D341Med (cell line): ENCODE data around the gene ACTL7A.
A peak's percentile ranks its signal among the peaks of the same experiment; 100 is the strongest.
"Not testable (repeated sequence)": the region's sequence is repeated elsewhere in the genome, so short reads cannot be mapped to it uniquely, and the experiment has no call there.

Source experiments
- DNase-seq: peaks from one replicate; pipeline ENCODE4 v3.0.0; 2012; ENCODE audit warnings: low spot score

ACTL7A gene, protein sequence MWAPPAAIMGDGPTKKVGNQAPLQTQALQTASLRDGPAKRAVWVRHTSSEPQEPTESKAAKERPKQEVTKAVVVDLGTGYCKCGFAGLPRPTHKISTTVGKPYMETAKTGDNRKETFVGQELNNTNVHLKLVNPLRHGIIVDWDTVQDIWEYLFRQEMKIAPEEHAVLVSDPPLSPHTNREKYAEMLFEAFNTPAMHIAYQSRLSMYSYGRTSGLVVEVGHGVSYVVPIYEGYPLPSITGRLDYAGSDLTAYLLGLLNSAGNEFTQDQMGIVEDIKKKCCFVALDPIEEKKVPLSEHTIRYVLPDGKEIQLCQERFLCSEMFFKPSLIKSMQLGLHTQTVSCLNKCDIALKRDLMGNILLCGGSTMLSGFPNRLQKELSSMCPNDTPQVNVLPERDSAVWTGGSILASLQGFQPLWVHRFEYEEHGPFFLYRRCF

DNA sequence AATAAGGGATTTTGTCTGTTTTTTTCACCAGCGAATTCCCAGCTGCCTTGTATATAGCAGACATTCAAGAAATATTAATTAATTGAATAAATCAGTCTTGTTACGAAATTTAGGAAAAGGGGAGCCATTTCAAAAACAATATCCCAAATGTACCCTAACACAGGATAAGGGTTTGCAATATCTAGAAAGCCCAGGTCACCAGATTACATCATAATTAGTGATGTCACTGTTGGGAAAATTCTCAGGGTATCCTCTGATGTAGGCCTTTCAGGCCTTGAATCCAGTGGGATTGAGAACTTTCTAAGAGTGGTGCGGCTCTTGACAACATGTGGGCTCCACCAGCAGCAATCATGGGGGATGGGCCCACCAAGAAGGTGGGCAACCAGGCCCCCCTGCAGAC is at the start of gene ACTL7A:
Gene ACTL7A, plus strand, starts transcription at position 270 of the 400 bp plus-strand sequence. Its CDS starts 57 bp downstream, at position 327.
- DNase-seq, result no peak

DNA sequence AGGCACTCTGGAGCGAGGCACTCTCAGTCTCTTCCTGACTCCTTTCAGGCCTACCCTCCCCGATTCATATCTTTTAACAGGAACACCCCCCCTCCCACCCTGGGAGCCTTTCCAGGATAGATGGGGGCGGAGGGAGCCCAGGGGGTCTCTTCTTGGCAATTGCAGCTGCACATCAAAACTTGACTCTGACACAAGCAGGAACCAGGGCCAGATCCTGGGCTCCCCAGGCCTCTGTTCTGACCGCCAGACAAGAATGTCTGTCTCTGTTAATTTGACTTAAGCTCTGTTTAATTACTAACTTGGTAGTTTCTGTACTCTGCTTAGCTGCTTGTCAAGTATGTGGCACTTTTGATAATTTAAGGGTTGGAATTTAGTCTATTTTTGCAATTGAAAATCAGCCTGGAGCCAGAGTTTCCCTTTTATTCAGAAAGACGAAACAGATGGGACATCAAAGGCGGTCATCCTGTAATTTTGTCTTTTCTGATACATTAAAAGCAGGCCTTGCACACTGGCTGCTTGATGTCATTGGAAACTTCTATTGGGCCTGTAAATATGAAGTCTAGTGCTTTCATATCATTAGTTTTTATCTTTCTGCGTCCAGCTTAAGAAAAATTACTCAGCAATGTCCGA is 49.6 kb upstream of the ACTL7A start:
- DNase-seq, result no peak

DNA sequence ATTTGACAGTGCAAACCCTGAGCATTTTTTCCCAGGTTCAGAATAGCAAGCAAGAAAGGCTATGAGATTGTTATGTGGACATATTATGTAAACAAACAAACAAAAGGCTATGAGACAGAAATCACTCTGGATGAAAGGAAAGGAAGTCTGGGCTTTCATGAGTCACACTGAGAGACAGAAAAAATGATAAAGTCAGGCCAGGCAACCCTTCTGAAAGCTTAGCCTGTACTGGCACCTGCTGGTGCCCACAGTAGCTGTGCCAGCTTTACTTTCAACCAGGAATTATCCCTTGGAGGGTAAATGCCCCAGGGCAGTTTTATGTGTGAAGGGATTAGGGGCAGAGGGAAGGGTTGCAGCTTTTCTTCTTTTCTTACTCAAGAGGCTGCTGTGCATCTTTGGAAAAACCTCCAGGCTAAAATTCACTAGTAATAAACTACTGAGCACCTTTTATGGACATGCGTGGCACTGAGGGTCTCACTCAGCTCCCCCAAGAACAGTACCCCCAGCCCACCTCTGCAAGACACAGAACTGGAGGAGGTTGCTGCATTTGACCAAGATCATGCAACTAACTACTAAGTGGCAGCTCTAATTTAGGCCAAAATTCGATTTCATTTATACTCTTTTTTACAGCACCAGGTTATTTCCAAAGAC is 48.0 kb upstream of the ACTL7A start:
- peak; percentile 67 for DNase-seq

DNA sequence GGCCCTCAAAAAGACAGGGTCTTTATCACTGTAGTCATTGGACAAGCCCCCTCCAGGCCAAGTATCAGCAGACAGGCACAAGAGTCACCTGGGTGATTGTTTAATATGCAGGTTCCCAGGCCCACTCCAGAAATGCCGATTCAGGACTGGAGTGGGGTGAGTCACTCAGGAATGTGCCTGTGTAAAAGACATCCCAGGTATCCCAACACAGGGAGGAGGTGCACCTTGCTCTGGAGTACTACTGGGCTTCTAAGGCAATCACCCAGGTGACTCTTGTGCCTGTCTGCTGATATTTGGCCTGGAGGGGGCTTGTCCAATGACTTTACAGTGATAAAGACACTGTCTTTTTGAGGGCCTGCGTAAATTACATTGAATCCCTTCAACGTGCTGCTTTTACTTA is 46.9 kb upstream of the ACTL7A start:
- no peak for DNase-seq

DNA sequence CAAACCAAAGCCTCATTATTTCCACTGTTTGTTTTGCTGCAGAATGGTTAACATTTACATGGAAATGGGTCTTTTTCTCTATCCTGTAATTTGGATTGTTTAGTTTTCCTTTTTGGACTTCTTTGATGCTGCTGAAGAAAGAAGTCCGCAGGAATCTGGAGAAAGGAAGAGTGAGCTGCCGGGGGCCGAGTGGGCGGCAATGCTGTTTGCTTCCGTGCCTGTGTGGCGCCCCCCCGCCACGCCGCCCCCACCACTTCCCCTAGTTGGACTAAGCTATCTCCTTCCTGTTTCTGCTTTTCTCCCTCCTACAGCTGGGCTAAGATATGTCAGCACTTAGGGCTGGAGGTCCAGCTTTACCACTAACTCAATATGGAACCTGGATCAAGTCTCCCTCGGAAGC is 46.0 kb upstream of the ACTL7A start:
- no peak for DNase-seq

DNA sequence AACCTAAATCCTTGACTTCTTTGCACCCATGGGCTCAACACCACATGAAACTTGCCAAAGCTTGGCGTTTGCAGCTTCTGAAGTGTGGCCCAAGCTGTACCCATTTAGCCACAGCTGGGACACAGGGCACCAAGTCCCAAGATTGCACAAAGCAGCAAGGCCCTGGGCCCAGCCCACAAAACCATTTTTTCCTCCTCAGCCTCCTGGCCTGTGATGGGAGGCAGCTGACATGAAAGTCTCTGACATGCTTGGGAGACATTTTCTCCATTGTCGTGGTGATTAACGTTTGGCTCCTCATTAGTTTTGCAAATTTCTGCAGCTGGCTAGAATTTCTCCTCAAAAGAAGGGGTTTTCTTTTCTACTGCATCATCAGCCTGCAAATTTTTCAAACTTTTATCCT is 38.2 kb upstream of the ACTL7A start:
- no peak for DNase-seq

DNA sequence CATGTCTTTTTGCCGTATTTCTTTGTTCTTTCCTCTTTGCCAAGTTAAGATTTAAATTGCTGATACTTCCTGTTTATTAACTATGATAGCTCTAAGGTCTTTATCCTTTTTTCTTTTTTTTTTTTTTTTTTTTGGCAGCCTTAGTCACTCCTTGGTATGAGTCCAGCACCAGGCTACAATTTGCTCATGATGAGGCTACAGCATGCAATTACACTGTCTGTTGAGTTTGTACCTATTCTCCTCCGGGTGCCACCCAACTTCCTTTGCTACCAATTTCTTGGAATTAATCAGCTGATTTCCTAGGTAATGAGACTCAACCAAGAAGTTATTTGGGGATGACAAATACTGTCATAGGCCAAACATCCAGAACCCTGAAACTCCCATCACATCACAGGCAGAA is 31.8 kb upstream of the ACTL7A start:
- no peak for DNase-seq

DNA sequence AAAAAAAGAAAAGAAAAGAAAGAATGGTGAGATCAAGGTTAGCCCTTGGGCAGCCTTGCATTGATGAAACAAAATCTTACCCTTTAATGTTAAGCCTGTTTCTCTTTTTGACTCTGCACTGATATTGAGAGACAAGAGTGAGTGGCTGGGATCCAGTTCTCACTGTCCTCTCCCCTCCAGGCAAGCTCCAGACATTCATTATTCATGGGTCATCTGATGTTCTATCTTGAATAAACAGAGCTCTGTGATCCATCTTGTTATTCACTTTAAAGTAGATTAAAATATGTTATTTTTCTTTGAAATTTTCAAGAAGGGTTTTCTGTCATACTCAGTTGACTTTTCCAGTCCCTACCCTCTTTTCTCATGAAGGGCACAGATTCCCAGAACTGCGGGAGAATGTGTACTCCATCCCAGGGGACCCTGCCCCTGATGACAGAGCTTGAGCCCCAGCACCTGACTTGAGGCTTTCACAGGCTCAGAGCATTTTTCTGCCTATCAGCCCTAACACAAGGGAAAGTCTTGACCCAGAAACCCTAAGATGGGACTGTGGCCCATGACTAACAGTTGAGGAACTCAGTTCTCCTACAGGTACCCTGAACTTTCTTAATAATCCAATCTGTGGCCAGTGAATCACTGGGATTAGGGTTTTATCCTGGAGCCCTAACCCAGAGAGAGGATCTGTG is 30.4 kb upstream of the ACTL7A start:
- DNase-seq, result no peak

DNA sequence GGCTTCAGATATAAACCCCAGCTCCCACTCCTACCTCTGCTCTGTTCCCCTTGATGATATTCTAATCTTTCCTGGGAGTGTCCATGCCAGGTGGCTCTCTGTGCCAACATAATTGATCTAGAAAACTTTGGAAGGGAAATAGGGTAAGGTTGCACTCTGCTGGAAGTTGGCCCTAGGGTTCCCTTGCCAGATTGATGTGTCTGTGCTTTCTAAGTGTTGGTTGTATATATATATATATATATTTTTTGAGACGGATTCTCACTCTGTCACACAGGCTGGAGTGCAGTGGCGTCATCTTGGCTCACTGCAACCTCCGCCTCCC is 29.9 kb upstream of the ACTL7A start:
- DNase-seq, result no peak

DNA sequence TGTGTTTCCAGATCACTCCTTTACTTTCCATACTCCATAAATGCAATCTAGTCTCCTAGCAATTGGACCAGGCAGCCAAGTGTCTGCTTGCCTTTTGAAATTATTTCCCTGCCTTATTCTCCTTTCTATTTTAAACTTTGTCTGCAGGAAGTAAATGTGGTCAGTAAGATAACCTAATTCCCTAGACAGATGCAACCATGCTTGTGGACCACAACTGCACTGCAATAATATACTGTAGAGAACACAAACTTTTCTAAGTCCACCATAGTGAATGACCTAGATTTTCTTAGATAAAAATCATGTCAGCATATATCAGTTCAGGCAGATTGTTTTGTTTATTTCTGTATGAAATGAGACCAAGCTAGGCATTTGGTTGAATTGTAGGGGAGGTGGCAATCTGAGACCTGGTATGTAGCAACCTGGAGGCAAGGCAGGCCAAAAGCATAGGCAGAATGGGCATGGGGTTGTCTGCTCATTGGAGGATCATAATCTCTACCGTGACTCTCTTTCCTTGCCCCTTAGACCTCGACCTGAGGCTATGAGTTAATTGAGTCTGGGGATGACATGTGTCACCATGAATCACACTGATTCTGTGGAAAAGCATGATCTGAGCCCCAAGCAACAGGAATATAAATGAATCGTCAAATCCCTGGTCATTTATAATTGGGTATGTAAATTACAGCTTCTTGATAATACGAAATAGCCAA is 27.0 kb upstream of the ACTL7A start:
- no peak for DNase-seq

DNA sequence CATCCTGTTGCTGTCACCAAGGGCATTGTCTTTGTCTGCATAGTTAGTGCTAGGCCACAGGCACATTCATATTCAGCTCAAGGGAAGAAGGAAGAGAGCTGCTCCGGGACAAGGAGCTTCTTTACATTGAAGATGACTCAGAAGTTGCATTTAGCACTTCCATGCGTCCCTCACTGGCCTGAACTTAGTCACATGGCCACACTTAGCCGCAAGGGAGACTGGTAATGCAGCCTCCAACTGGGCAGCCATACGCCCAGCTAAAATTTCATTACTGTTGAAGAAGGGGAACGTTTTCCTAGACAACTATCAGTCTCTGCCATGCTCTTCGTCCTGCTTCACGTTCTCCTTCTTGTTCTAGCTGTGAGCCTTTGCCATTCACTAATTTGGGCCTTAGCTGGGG is 26.2 kb upstream of the ACTL7A start:
- no peak for DNase-seq

DNA sequence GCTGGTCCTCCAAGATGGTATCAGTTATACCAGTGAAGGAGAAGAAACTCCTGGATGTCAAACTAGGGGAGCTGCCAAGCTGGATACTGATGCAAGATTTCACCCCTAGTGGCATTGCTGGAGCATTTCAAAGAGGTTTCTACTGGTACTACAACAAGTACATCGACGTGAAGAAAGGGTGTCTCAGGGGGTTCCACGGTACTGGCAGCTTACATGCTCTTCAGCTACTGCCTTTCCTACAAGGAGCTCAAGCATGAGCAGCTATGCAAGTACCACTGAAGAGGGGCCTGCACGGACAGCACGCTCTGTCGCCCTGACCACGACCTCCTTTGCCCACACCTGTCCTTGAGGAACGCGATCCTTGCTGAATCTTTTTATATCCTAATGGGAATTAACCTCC is 25.7 kb upstream of the ACTL7A start:
- DNase-seq, result no peak

DNA sequence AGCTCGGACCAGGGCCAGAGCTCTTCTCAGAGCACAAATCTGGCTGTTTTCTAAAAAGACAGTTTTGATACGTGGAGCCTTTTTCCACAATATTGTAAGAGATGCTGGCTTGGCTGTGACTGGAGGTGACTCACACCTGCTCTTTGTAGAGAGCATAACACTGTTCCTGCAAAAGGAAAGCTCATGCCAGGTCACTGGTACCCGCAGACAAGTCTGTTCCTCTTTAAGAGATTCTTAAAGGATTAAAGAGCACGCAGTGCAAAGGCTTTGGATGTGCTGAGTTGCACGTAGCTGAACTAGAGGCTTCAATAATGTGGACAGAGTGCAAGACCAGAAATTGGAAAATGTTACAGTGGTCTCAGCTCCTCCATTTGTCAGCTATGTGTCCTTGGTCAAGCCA is 25.3 kb upstream of the ACTL7A start:
- DNase-seq, result no peak

DNA sequence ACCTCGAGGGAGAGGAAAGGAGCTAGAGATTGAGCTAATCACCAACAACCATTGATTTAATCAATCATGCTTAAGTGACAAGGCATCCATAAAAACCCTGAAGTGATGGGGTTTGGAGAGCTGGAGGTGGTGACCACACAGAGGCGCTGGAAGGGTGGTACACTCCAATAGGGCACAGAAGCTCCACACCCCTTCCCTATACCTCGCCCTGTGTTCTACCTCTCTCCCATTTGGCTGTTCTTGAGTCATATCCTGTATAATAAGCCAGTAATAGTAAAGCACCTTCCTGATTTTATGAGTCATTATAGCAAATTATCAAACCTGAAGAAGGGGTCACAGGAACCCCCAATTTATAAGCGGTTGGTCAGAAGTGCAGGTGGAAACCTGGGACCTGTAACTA is 24.5 kb upstream of the ACTL7A start:
- no peak for DNase-seq

DNA sequence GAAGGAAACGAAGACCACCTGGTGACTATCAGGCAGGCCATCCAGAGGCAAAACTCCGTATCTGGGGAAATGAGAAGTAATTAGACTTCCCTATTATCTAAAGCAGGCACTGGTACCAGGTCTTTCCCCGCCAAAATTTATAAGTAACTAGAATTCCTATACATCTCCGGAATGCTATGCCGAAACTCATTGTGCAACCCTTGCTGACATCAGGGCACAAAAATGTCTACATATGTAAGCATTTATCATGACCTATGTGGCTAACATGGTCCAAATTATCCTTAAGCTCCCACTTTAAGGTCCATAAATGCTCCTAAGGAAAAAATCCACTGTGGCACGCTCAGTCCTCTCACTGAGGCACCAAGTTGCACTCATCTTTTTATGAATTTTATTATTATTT is 24.0 kb upstream of the ACTL7A start:
- DNase-seq, result no peak

DNA sequence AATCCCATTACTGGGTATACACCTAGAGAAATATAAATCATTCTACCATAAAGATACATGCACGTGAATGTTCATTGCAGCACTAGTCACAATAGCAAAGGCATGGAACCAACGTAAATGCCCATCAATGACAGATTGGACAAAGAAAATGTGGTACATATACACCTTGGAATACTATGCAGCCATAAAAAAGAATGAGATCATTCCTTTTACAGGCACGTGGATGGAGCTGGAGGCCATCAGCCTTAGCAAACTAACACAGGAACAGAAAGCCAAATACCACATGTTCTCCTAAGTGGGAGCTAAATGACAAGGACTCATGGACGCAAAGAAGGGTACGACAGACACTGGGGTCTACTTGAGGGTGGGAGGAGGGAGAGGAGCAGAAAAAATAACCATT is 22.5 kb upstream of the ACTL7A start:
- not testable (repeated sequence) for DNase-seq

DNA sequence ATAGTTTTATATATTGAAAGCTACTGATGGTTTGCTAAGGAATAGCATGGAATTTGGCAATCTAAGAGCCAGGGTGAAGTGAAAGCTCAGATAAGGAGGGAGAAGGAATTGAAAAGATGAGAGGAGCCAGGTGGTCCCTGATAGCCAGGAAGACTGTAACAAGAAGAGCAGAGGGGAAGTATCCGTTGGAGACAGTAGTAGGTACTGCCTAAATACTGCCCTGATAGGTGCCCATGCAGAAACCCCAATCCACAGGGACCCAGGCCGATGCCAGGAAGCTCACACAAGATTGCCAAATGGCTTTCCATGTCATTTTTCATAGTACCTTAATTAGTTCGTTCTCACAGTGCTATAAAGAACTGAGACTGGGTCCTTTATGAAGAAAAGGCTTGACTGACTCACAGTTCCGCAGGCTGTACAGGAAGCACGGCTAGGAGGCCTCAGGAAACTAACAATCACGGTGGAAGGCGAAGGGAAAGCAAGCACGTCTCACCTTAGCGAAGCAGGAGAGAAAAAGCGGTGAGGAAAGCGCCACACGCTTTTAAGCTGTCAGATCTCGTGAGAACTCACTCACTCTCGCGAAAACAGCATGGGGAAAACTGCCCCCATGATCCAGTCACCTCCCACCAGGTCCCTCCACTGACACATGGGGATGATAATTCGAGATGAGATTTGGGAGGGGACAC is 19.3 kb upstream of the ACTL7A start:
- DNase-seq, result no peak

DNA sequence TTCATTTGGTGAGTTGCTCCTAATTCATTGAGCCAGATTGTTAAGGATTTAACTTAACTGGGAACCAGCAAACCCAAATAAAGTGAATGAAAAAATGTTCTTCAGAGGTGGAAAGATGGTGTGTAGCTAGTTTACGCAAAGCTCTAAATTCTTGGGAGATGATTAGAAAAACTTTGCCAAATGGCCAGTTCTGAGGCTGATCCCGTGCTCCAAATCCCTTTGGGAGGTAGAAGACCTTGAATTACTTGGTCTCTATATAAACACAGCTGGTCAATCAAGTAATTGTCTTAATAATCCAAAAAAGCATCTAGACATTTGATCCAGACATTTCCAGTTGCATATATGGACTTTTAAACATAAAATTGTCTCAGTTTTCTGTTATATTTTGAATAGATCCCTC is 17.7 kb upstream of the ACTL7A start:
- no peak for DNase-seq

DNA sequence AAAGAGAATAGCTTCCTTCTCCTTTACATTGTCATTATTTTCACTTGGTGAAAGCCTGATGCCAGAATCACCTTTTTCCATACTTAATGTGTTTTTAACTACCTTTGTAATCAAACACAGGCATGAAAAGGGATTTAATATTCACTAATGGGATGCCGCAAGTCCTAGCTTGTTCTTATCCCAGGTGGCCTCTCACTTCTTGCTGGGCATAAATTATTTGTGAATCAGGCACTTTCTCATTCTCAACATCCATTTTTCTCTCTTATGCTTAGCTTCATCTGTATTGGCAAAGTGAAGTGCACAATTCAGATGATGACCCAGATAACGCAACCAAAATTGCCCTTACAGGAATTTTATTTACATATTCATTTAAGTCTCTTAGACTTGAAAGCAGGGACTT is 17.2 kb upstream of the ACTL7A start:
- no peak for DNase-seq

DNA sequence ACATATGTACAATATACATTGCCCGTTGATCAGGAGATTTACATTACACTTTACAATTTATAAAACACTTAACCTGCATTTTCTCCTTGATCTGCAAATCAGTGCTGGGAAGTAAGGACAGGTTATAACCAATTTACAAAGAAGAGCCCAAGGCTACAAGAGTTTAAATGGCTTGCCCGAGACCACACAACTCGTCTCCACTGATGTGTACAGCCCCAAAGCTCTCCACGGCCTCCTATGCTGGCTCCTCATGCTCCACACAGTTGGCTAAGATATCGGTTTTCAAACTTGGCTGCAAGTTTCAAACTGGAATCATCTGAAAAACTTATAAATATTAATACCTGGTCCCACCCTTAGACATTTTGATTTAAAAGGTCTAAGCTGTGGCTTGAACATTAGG is 16.6 kb upstream of the ACTL7A start:
- no peak for DNase-seq

DNA sequence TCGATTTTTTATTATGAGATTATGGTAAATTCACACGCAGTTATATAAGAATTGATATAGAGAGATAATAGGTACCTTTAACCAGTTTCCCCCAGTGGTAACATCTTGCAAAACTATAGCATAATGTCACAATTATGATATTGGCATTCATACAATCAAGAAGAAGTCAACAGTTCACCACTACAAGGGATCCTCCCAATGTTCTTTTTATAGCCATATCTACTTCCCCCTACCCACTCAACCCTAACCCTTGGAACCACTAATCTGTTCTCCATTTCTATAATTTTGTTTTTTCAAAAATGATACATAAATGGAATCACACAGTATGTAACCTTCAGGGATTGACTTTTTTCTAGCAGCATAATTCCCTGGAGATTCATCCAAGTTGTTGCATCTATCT is 16.1 kb upstream of the ACTL7A start:
- DNase-seq, result no peak

DNA sequence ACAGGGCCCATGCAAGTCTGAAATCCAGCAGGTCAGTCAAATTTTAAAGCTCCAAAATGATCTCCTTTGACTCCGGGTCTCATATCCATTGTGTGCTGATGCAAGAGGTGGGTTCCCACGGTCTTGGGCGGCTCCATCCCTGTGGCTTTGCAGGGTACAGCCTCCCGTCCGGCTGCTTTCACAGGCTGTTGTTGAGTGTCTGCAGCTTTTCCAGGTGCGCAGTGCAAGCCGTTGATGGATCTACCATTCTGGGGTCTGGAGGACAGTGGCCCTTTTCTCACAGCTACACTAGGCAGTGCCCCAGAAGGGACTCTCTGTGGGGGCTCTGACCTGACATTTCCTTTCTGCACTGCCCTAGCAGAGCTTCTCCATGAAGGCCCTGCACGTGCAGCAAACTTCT is 13.8 kb upstream of the ACTL7A start:
- not testable (repeated sequence) for DNase-seq
